ENCODE results near the gene ZNF282. TPM values are rescaled to one million over a fixed set of nuclear protein-coding genes. Genes with fewer than 3 reads are reported as not detected.
"Not testable (repeated sequence)": the region's sequence is repeated elsewhere in the genome, so short reads cannot be mapped to it uniquely, and the experiment has no call there.

ZNF282 gene
- total RNA-seq, 1 donor from 2014 or later, result 40.0 TPM

DNA sequence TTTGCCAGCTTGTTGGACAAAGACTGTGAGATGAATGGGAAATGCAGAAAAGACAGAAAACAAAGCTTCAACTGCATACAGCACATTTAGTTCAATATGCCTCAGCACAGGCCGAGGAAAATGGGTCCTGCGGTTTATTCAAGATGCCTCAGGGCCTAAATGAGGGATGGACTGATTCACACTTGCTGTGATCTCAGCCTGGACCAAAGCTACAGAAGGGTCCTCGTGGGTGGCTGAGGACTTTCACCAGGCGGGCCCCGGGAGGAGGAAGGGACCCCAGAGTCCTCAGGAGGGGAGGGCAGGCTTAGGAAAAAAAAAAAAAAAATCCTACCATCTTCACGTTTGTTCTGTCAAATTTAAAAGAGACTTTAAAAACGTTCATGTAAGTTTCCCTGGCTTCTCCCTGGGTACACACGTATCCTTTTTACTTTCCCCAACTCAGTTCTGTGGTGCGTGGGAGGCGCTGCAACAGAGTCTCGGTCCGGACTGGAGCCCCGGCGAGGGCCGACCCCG lies 66.0 kb downstream of the ZNF282 start:
- TF ChIP-seq, protein P1, sequence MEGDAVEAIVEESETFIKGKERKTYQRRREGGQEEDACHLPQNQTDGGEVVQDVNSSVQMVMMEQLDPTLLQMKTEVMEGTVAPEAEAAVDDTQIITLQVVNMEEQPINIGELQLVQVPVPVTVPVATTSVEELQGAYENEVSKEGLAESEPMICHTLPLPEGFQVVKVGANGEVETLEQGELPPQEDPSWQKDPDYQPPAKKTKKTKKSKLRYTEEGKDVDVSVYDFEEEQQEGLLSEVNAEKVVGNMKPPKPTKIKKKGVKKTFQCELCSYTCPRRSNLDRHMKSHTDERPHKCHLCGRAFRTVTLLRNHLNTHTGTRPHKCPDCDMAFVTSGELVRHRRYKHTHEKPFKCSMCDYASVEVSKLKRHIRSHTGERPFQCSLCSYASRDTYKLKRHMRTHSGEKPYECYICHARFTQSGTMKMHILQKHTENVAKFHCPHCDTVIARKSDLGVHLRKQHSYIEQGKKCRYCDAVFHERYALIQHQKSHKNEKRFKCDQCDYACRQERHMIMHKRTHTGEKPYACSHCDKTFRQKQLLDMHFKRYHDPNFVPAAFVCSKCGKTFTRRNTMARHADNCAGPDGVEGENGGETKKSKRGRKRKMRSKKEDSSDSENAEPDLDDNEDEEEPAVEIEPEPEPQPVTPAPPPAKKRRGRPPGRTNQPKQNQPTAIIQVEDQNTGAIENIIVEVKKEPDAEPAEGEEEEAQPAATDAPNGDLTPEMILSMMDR (IDR thresholded peaks at IDR 0.05; ENCODE audit: unreplicated experiment), result no peak
- no peak overlapping the region for H3K27ac Mint-ChIP-seq (ENCODE audit: unreplicated experiment)
- peaks cover 4% of the 10 kb centered on the region for H3K27me3 Mint-ChIP-seq (ENCODE audit: unreplicated experiment)
- peak overlapping the region; percentile 83 for H3K4me3 Mint-ChIP-seq (ENCODE audit: unreplicated experiment)
- H3K4me1 Mint-ChIP-seq (ENCODE audit: unreplicated experiment), result peaks cover 6% of the 10 kb centered on the region
- DNase-seq (ENCODE audit: low spot score), result no peak
- H3K36me3 Mint-ChIP-seq (ENCODE audit: low read depth, unreplicated experiment), result peaks cover 18% of the 10 kb centered on the region
- H3K9me3 Mint-ChIP-seq (ENCODE audit: unreplicated experiment), result no peaks in the 10 kb centered on the region

- DNase-seq (ENCODE audit: low spot score), result peak; percentile 77
- H3K27ac Mint-ChIP-seq (ENCODE audit: unreplicated experiment), result no peak within 1 kb of the TSS
- peak within 1 kb of the TSS; percentile 83 for H3K4me3 Mint-ChIP-seq (ENCODE audit: unreplicated experiment)
- no peaks in the 10 kb centered on the region for H3K9me3 Mint-ChIP-seq (ENCODE audit: unreplicated experiment)
- H3K27me3 Mint-ChIP-seq (ENCODE audit: unreplicated experiment), result peaks cover 4% of the 10 kb centered on the region
- H3K4me1 Mint-ChIP-seq (ENCODE audit: unreplicated experiment), result peaks cover 6% of the 10 kb centered on the region
- TF ChIP-seq, protein P1 (IDR thresholded peaks at IDR 0.05; ENCODE audit: unreplicated experiment), result peak; percentile 94
- peaks cover 24% of the 10 kb centered on the region for H3K36me3 Mint-ChIP-seq (ENCODE audit: low read depth, unreplicated experiment)
Measured at GRCh38 chr7:149261829-149262617, 66.7 kb downstream of the ZNF282 start, which contains the start of gene ZNF783. ZNF783 (plus strand) TSS chr7:149262196; CDS start chr7:149262334, 138 bp downstream.

DNA sequence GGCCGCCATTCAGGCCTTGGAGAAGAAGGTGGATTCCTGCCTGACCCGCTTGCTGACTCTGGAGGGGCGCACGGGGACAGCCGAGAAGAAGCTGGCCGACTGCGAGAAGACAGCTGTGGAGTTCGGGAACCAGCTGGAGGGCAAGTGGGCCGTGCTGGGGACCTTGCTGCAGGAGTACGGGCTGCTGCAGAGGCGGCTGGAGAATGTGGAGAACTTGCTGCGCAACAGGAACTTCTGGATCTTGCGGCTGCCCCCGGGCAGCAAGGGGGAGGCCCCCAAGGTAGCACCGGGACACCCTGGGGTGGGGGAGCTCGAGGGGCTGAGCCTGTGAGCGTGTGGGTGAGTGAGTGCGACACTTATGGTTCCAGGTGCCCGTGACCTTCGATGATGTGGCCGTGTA lies 71.1 kb downstream of the ZNF282 start:
- Mint-ChIP-seq H3K36me3 (ENCODE audit: low read depth, unreplicated experiment) (peaks cover 35% of the 10 kb centered on the region), H3K27ac (ENCODE audit: unreplicated experiment) (no peak overlapping the region), H3K27me3 (ENCODE audit: unreplicated experiment) (peaks cover 2% of the 10 kb centered on the region), H3K9me3 (ENCODE audit: unreplicated experiment) (no peaks in the 10 kb centered on the region), H3K4me3 (ENCODE audit: unreplicated experiment) (no peak overlapping the region), H3K4me1 (ENCODE audit: unreplicated experiment) (no peaks in the 10 kb centered on the region)
- no peak for DNase-seq (ENCODE audit: low spot score)
- TF ChIP-seq, protein P1 (IDR thresholded peaks at IDR 0.05; ENCODE audit: unreplicated experiment), result no peak

DNA sequence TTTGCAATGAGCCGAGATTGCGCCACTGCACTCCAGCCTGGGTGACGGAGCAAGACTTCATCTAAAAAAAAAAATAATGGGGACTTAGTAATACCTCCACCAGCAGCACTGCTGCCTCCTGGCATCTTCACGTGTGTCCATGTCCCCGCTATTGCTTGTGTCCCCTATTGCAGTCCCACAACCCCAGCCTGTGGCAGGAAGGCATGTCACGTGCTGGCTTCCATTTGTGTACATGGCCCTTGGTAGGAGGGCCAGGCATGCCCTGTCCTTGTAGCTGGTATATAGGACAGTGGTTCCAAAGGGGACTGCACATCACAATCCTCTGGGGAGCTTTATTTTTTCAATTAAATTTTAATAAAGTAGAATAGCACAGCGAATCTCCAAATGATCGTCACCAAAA lies 72.4 kb downstream of the ZNF282 start:
- Mint-ChIP-seq H3K9me3 (ENCODE audit: unreplicated experiment) (no peaks in the 10 kb centered on the region), H3K36me3 (ENCODE audit: low read depth, unreplicated experiment) (peaks cover 35% of the 10 kb centered on the region), H3K4me3 (ENCODE audit: unreplicated experiment) (peak overlapping the region; percentile 3), H3K4me1 (ENCODE audit: unreplicated experiment) (no peaks in the 10 kb centered on the region), H3K27me3 (ENCODE audit: unreplicated experiment) (peaks cover 2% of the 10 kb centered on the region), H3K27ac (ENCODE audit: unreplicated experiment) (no peak overlapping the region)
- TF ChIP-seq, protein P1 (IDR thresholded peaks at IDR 0.05; ENCODE audit: unreplicated experiment), result no peak
- DNase-seq (ENCODE audit: low spot score), result no peak

DNA sequence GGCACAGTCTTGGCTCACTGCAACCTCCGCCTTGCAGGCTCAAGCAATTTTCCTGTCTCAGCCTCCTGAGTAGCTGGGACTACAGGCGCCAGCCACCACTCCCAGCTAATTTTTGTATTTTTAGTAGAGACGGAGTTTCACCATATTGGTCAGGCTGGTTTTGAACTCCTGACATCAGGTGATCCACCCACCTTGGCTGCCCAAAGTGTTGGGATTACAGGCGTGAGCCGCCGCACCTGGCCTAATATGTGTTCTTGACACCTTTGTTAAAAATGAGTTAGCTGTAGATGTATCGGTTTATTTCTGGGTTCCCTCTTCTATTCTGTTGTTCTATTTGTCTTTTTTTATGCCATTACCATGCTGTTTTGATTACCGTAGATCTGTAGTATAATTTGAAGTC lies 79.1 kb downstream of the ZNF282 start:
- peaks cover 25% of the 10 kb centered on the region for H3K36me3 Mint-ChIP-seq (ENCODE audit: low read depth, unreplicated experiment)
- not testable (repeated sequence) for H3K9me3 Mint-ChIP-seq (ENCODE audit: unreplicated experiment); H3K4me1 Mint-ChIP-seq (ENCODE audit: unreplicated experiment); H3K27ac Mint-ChIP-seq (ENCODE audit: unreplicated experiment); H3K27me3 Mint-ChIP-seq (ENCODE audit: unreplicated experiment); DNase-seq (ENCODE audit: low spot score)
- H3K4me3 Mint-ChIP-seq (ENCODE audit: unreplicated experiment), result peak overlapping the region; percentile 6

Other genes starting within 250 kb of the ZNF282 start
- gene PDIA4, start 167.0 kb upstream of the ZNF282 start, total RNA-seq (ENCODE audit: unreplicated experiment), result 266 TPM
- 19.0 TPM for gene ZNF786, start 104.8 kb upstream of the ZNF282 start, total RNA-seq (ENCODE audit: unreplicated experiment)
- 6.2 TPM for gene ZNF425, start 69.2 kb upstream of the ZNF282 start, total RNA-seq (ENCODE audit: unreplicated experiment)
- 14.9 TPM for gene ZNF398, start 48.1 kb upstream of the ZNF282 start, total RNA-seq (ENCODE audit: unreplicated experiment)
- 12.8 TPM for gene ZNF212, start 44.1 kb downstream of the ZNF282 start, total RNA-seq (ENCODE audit: unreplicated experiment)
- 15.3 TPM for gene ZNF783, start 66.7 kb downstream of the ZNF282 start, total RNA-seq (ENCODE audit: unreplicated experiment)

Data from endothelial cell (in vitro differentiated cells).